ENCODE data around the gene NTPCR.
A peak's percentile ranks its signal among the peaks of the same experiment; 100 is the strongest.

- TF ChIP-seq, protein P1, sequence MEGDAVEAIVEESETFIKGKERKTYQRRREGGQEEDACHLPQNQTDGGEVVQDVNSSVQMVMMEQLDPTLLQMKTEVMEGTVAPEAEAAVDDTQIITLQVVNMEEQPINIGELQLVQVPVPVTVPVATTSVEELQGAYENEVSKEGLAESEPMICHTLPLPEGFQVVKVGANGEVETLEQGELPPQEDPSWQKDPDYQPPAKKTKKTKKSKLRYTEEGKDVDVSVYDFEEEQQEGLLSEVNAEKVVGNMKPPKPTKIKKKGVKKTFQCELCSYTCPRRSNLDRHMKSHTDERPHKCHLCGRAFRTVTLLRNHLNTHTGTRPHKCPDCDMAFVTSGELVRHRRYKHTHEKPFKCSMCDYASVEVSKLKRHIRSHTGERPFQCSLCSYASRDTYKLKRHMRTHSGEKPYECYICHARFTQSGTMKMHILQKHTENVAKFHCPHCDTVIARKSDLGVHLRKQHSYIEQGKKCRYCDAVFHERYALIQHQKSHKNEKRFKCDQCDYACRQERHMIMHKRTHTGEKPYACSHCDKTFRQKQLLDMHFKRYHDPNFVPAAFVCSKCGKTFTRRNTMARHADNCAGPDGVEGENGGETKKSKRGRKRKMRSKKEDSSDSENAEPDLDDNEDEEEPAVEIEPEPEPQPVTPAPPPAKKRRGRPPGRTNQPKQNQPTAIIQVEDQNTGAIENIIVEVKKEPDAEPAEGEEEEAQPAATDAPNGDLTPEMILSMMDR (tag by site-specific recombination; IDR thresholded peaks at IDR 0.05): peak; percentile 83
- TF ChIP-seq ZNF274 (IDR thresholded peaks at IDR 0.05; ENCODE audit: low read length): no peak
- no peak for TF ChIP-seq ZNF274 (tag by site-specific recombination; IDR thresholded peaks at IDR 0.05; ENCODE audit: borderline replicate concordance)
- no peak for TF ChIP-seq ZNF629 (tag by site-specific recombination; IDR thresholded peaks at IDR 0.05)
- TF ChIP-seq ATF2 (tag by site-specific recombination; IDR thresholded peaks at IDR 0.05; ENCODE audit: low read depth): no peak
- no peak for TF ChIP-seq ZNF423 (tag by site-specific recombination; IDR thresholded peaks at IDR 0.05)
- no peak for TF ChIP-seq TCF7L2 (IDR thresholded peaks at IDR 0.05; ENCODE audit: borderline replicate concordance, low read depth, low read length)
- no peak for TF ChIP-seq FEZF1 (tag by site-specific recombination; IDR thresholded peaks at IDR 0.05)
Observed at GRCh38 chr1:233025157-233025556, 74.7 kb downstream of the NTPCR start.

Data from HEK293 (cell line).